ENCODE results near the gene GRID1. TPM values are rescaled to one million over a fixed set of nuclear protein-coding genes. Genes with fewer than 3 reads are reported as not detected.

Gene GRID1
- total and polyA plus RNA-seq, 9 of the 15 experiments (the other 6 are each of a cell fraction or from before 2014, with no cell fraction given): 0.01 to 7.2 (median 1.2) TPM

DNA sequence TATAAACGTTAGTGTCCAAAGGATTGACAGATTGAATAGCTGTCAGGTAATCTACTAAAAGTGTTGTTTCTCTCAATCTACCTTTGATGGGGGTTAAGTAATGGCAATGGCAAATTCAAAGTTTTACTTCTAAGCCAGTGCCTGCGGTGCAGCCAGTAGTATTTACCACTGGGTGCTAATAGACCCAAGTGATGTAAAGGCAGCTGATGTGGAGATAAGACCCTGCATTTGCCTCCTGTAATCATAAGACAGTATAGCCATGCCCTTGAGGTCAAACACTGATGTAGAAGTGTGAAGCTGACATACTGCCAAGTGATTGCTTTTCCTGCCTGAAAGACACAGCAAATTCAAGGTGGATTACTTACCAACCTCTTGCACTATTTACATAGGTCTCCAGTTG is 572.0 kb downstream of the GRID1 start:
- H3K36me3 ChIP-seq (ENCODE audit: control insufficient read depth, insufficient read depth, low read length): no peaks in the 10 kb centered on the region
- intact Hi-C loops (cut with micrococcal nuclease) (no loop called here), in situ Hi-C loops (cut with MboI) (no loop called here)
- H3K4me3 ChIP-seq: no peak overlapping the region
- DNase-seq (ENCODE audit: extremely low read depth in 1 of 4, low spot score in 3 of 4) (no peak), ATAC-seq (no peak), FAIRE-seq (no peak)
- H3K79me2 ChIP-seq (ENCODE audit: control insufficient read depth, insufficient read depth, low read length): no peaks in the 10 kb centered on the region
- H3K27ac ChIP-seq (ENCODE audit: extremely low read depth, low read depth, low read length): no peak overlapping the region
- WGBS (ENCODE audit: insufficient coverage, low coverage, missing lambda C conversion rate): 3% methylated on average over 2 of the region's 2 CpGs
- TF ChIP-seq GATAD2A (IDR thresholded peaks at IDR 0.05): no peak
- no peak for TF ChIP-seq TGIF2 (CRISPR knock-in tag; IDR thresholded peaks at IDR 0.05)
- no peak for TF ChIP-seq ZNF212 (CRISPR knock-in tag; IDR thresholded peaks at IDR 0.05)
- TF ChIP-seq ZNF354B (CRISPR knock-in tag; IDR thresholded peaks at IDR 0.05): no peak
- TF ChIP-seq SAFB2 (IDR thresholded peaks at IDR 0.05; ENCODE audit: borderline replicate concordance, low read depth, low read length, severe bottlenecking): no peak
- TF ChIP-seq, protein P1, sequence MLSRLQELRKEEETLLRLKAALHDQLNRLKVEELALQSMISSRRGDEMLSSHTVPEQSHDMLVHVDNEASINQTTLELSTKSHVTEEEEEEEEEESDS (CRISPR knock-in tag; IDR thresholded peaks at IDR 0.05): no peak
- no peak for TF ChIP-seq TCFL5 (CRISPR knock-in tag; conservative IDR thresholded peaks at IDR 0.05)
- no peak for TF ChIP-seq ZNF551 (CRISPR knock-in tag; IDR thresholded peaks at IDR 0.05)
- no peak for TF ChIP-seq ARHGAP35 (IDR thresholded peaks at IDR 0.05; ENCODE audit: partially characterized antibody)
- no peak for TF ChIP-seq ATF4 (CRISPR knock-in tag; IDR thresholded peaks at IDR 0.05)
- TF ChIP-seq CCAR2 (IDR thresholded peaks at IDR 0.05; ENCODE audit: low read depth, low read length): no peak
- TF ChIP-seq ZKSCAN8 (CRISPR knock-in tag; IDR thresholded peaks at IDR 0.05): no peak
- no peak for TF ChIP-seq ZNF41 (CRISPR knock-in tag; conservative IDR thresholded peaks at IDR 0.05)
- no peak for TF ChIP-seq ARID2 (IDR thresholded peaks at IDR 0.05)
- no peak for TF ChIP-seq NEUROD1 (IDR thresholded peaks at IDR 0.05; ENCODE audit: borderline replicate concordance, low read depth, low read length, partially characterized antibody)
- ChIA-PET CTCF (ENCODE audit: low intra/inter-chr PET ratio) (no interaction called here), POLR2A (no interaction called here)
- H3K4me1 ChIP-seq (replicated peaks in 1 of 2; ENCODE audit: control insufficient read depth in 2 of 2, insufficient read depth in 2 of 2, low read length in 2 of 2): no peaks in the 10 kb centered on the region
- no peaks in the 10 kb centered on the region for H3K9me3 ChIP-seq (replicated peaks; ENCODE audit: control insufficient read depth, insufficient read depth, low read depth, low read length)
- BruUV-seq (replicated peaks): no TSS peak
- no peak overlapping the region for H3K9ac ChIP-seq (ENCODE audit: insufficient read depth in 1 of 2, low read depth in 2 of 2, low read length in 2 of 2)
- H3K27me3 ChIP-seq (ENCODE audit: control insufficient read depth in 2 of 2, insufficient read depth in 2 of 2, low read length in 2 of 2): peaks cover 0 to 2% of the 10 kb centered on the region in 2 experiments; a peak in 1 of 5 replicates
- H3K9me1 ChIP-seq (ENCODE audit: control insufficient read depth, insufficient read depth, low read length): no peaks in the 10 kb centered on the region
- no peak overlapping the region for H2AFZ ChIP-seq (ENCODE audit: low read depth, low read length)
- no peak overlapping the region for H3K4me2 ChIP-seq (ENCODE audit: insufficient read depth, low read length)
- H4K20me1 ChIP-seq (replicated peaks; ENCODE audit: control insufficient read depth, insufficient read depth, low read length): no peaks in the 10 kb centered on the region
